Adrenal gland (tissue), 5 donors: Measurements from ENCODE around the gene DDX25.

Experiments used
- POLR2A ChIP-seq, 2 donors: fragments of 450-650 bp; IDR thresholded peaks; one replicate each; pipeline ENCODE4 v1.6.1; 2017; ENCODE audit warnings: antibody characterized with exemption in 2 of 2, mild to moderate bottlenecking in 2 of 2, moderate library complexity in 1 of 2
- TF ChIP-seq, protein P1 (sequence below), 6 experiments: fragments of 450-650 bp in 4 of 6; fragments of 200-600 bp in 2 of 6; sonication (generic) in 1 of 6; IDR thresholded peaks; 1 replicate in 5 of 6; 2 replicates in 1 of 6; pipeline versions ENCODE4 v1.5.1 to v1.8.0; 2016 to 2021; ENCODE audit warnings: antibody characterized with exemption in 6 of 6, mild to moderate bottlenecking in 2 of 6, moderate library complexity in 1 of 6
- donor health status: DM: no; HTN: no; CAD: no.

DNA sequence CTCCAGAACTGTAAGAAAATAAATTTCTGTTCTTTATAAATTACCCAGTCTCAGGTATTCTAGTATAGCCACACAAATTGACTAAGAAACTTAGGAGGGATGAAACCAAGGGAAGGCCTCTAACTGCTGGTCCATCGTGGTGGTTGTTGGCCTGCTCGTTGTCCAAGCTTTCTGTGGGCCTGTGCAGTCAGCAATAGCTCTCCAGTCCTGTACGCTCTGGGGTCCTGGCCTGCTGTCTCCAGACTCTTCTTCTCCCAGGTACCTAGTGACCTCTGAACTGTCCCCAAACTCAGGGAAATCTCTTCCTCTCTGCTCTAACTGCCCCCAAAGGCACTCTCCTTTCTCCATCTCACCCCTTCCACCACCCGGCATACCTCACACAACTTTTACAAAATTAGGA lies 35.8 kb downstream of the DDX25 start:
- no peak for TF ChIP-seq POLR2A (IDR thresholded peaks at IDR 0.05)
- TF ChIP-seq, protein P1, sequence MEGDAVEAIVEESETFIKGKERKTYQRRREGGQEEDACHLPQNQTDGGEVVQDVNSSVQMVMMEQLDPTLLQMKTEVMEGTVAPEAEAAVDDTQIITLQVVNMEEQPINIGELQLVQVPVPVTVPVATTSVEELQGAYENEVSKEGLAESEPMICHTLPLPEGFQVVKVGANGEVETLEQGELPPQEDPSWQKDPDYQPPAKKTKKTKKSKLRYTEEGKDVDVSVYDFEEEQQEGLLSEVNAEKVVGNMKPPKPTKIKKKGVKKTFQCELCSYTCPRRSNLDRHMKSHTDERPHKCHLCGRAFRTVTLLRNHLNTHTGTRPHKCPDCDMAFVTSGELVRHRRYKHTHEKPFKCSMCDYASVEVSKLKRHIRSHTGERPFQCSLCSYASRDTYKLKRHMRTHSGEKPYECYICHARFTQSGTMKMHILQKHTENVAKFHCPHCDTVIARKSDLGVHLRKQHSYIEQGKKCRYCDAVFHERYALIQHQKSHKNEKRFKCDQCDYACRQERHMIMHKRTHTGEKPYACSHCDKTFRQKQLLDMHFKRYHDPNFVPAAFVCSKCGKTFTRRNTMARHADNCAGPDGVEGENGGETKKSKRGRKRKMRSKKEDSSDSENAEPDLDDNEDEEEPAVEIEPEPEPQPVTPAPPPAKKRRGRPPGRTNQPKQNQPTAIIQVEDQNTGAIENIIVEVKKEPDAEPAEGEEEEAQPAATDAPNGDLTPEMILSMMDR (IDR thresholded peaks at IDR 0.05) = no peak
